LHCN-M2 (cell line): ENCODE measurements around the gene PPP1R11. TPM values are rescaled to one million over a fixed set of nuclear protein-coding genes. Genes with fewer than 3 reads are reported as not detected.
"Not testable (repeated sequence)": the region's sequence is repeated elsewhere in the genome, so short reads cannot be mapped to it uniquely, and the experiment has no call there.

Experiments used
- DNase-seq: peaks from one replicate; pipeline ENCODE4 v3.0.0-alpha.2; 2012; ENCODE audit warnings: low read depth
- total RNA-seq: library from RNA; depleted of rRNA; stranded (reverse); fragments of >200 nt; gene quantifications from 2 replicates; pipeline ENCODE4 v1.2.3, GENCODE V29; 2014

PPP1R11 gene
- total RNA-seq, 1 experiment from 2014 or later: 43.0 TPM

GRCh38 chr6:30097902-30098768, 31.1 kb downstream of the PPP1R11 start:
- no peak for DNase-seq

GRCh38 chr6:30100154-30100553, 33.2 kb downstream of the PPP1R11 start:
- no peak for DNase-seq

- DNase-seq: no peak
Measured at GRCh38 chr6:30100585-30101443, 33.8 kb downstream of the PPP1R11 start.

GRCh38 chr6:30101444-30102413, 34.7 kb downstream of the PPP1R11 start:
- peak; percentile 83 for DNase-seq

GRCh38 chr6:30102414-30102969, 35.5 kb downstream of the PPP1R11 start:
- peak; percentile 75 for DNase-seq

GRCh38 chr6:30102970-30103871, 36.2 kb downstream of the PPP1R11 start:
- DNase-seq: peak; percentile 88

GRCh38 chr6:30103872-30104179, 36.8 kb downstream of the PPP1R11 start:
- DNase-seq: no peak

GRCh38 chr6:30104661-30105060, 37.7 kb downstream of the PPP1R11 start:
- no peak for DNase-seq

- no peak for DNase-seq
Measured at GRCh38 chr6:30111266-30111856, 44.4 kb downstream of the PPP1R11 start.

- no peak for DNase-seq
Measured at GRCh38 chr6:30112402-30112994, 45.5 kb downstream of the PPP1R11 start.

- no peak for DNase-seq
Measured at GRCh38 chr6:30113003-30113759, 46.2 kb downstream of the PPP1R11 start, which contains the start of gene TRIM31. TRIM31 (minus strand) TSS chr6:30113090; CDS start chr6:30112805, 285 bp downstream.

- no peak for DNase-seq
Measured at GRCh38 chr6:30113841-30114240, 46.8 kb downstream of the PPP1R11 start.

GRCh38 chr6:30116724-30117123, 49.7 kb downstream of the PPP1R11 start:
- no peak for DNase-seq

GRCh38 chr6:30118691-30119090, 51.7 kb downstream of the PPP1R11 start:
- not testable (repeated sequence) for DNase-seq
